ENCODE results near the gene BHLHE23. TPM values are rescaled to one million over a fixed set of nuclear protein-coding genes. Genes with fewer than 3 reads are reported as not detected.

BHLHE23 gene
- total RNA-seq, 1 donor from 2014 or later, result not detected

- intact Hi-C loops (cut with micrococcal nuclease), result no loop called here
- Mint-ChIP-seq H3K27me3 (ENCODE audit: insufficient read depth) (peaks cover 5% of the 10 kb centered on the region), H3K9me3 (no peaks in the 10 kb centered on the region), H3K36me3 (ENCODE audit: low read depth) (no peaks in the 10 kb centered on the region), H3K4me1 (ENCODE audit: low read depth) (no peaks in the 10 kb centered on the region), H3K4me3 (no peak overlapping the region), H3K27ac (no peak overlapping the region)
- DNase-seq (ENCODE audit: low spot score), result no peak
Observed at GRCh38 chr20:63026582-63027165, 19.9 kb upstream of the BHLHE23 start.

- no peaks in the 10 kb centered on the region for H3K4me1 Mint-ChIP-seq (ENCODE audit: low read depth)
- no peak overlapping the region for H3K27ac Mint-ChIP-seq
- intact Hi-C loops (cut with micrococcal nuclease), result no loop called here
- no peaks in the 10 kb centered on the region for H3K36me3 Mint-ChIP-seq (ENCODE audit: low read depth)
- H3K9me3 Mint-ChIP-seq, result no peaks in the 10 kb centered on the region
- no peak for DNase-seq (ENCODE audit: low spot score)
- peaks cover 5% of the 10 kb centered on the region for H3K27me3 Mint-ChIP-seq (ENCODE audit: insufficient read depth)
- no peak overlapping the region for H3K4me3 Mint-ChIP-seq
Observed at GRCh38 chr20:63025534-63026331, 19.0 kb upstream of the BHLHE23 start.

GRCh38 chr20:63024573-63025392 is 18.0 kb upstream of the BHLHE23 start:
- Mint-ChIP-seq H3K4me3 (no peak overlapping the region), H3K36me3 (ENCODE audit: low read depth) (no peaks in the 10 kb centered on the region), H3K4me1 (ENCODE audit: low read depth) (no peaks in the 10 kb centered on the region), H3K9me3 (no peaks in the 10 kb centered on the region), H3K27ac (no peak overlapping the region), H3K27me3 (ENCODE audit: insufficient read depth) (peaks cover 5% of the 10 kb centered on the region)
- intact Hi-C loops (cut with micrococcal nuclease), result no loop called here
- no peak for DNase-seq (ENCODE audit: low spot score)

- no peaks in the 10 kb centered on the region for H3K4me1 Mint-ChIP-seq (ENCODE audit: low read depth)
- peaks cover 5% of the 10 kb centered on the region for H3K27me3 Mint-ChIP-seq (ENCODE audit: insufficient read depth)
- H3K4me3 Mint-ChIP-seq, result no peak overlapping the region
- intact Hi-C loops (cut with micrococcal nuclease), result no loop called here
- H3K9me3 Mint-ChIP-seq, result no peaks in the 10 kb centered on the region
- no peaks in the 10 kb centered on the region for H3K36me3 Mint-ChIP-seq (ENCODE audit: low read depth)
- H3K27ac Mint-ChIP-seq, result no peak overlapping the region
- no peak for DNase-seq (ENCODE audit: low spot score)
Observed at GRCh38 chr20:63023936-63024571, 17.3 kb upstream of the BHLHE23 start.

GRCh38 chr20:63023071-63023935 is 16.5 kb upstream of the BHLHE23 start:
- no peaks in the 10 kb centered on the region for H3K4me1 Mint-ChIP-seq (ENCODE audit: low read depth)
- intact Hi-C loops (cut with micrococcal nuclease), result no loop called here
- peaks cover 5% of the 10 kb centered on the region for H3K27me3 Mint-ChIP-seq (ENCODE audit: insufficient read depth)
- H3K27ac Mint-ChIP-seq, result no peak overlapping the region
- H3K4me3 Mint-ChIP-seq, result no peak overlapping the region
- DNase-seq (ENCODE audit: low spot score), result no peak
- no peaks in the 10 kb centered on the region for H3K9me3 Mint-ChIP-seq
- no peaks in the 10 kb centered on the region for H3K36me3 Mint-ChIP-seq (ENCODE audit: low read depth)

- Mint-ChIP-seq H3K4me3 (no peak overlapping the region), H3K36me3 (ENCODE audit: low read depth) (no peaks in the 10 kb centered on the region), H3K27ac (no peak overlapping the region), H3K4me1 (ENCODE audit: low read depth) (no peaks in the 10 kb centered on the region), H3K9me3 (no peaks in the 10 kb centered on the region), H3K27me3 (ENCODE audit: insufficient read depth) (peaks cover 3% of the 10 kb centered on the region)
- no peak for DNase-seq (ENCODE audit: low spot score)
- intact Hi-C loops (cut with micrococcal nuclease), result no loop called here
Observed at GRCh38 chr20:63022501-63022900, 15.7 kb upstream of the BHLHE23 start.

- no peak for DNase-seq (ENCODE audit: low spot score)
- Mint-ChIP-seq H3K9me3 (no peaks in the 10 kb centered on the region), H3K36me3 (ENCODE audit: low read depth) (no peaks in the 10 kb centered on the region), H3K27ac (no peak overlapping the region), H3K27me3 (ENCODE audit: insufficient read depth) (peaks cover under 1% of the 10 kb centered on the region), H3K4me3 (no peak overlapping the region), H3K4me1 (ENCODE audit: low read depth) (no peaks in the 10 kb centered on the region)
- intact Hi-C loops (cut with micrococcal nuclease), result no loop called here
Observed at GRCh38 chr20:63021356-63022321, 14.9 kb upstream of the BHLHE23 start.

GRCh38 chr20:63020681-63021080 is 13.9 kb upstream of the BHLHE23 start:
- Mint-ChIP-seq H3K9me3 (no peaks in the 10 kb centered on the region), H3K4me1 (ENCODE audit: low read depth) (no peaks in the 10 kb centered on the region), H3K27me3 (ENCODE audit: insufficient read depth) (peaks cover 4% of the 10 kb centered on the region), H3K4me3 (no peak overlapping the region), H3K36me3 (ENCODE audit: low read depth) (no peaks in the 10 kb centered on the region), H3K27ac (no peak overlapping the region)
- no peak for DNase-seq (ENCODE audit: low spot score)
- intact Hi-C loops (cut with micrococcal nuclease), result no loop called here

- Mint-ChIP-seq H3K27me3 (ENCODE audit: insufficient read depth) (peaks cover 22% of the 10 kb centered on the region), H3K4me3 (no peak overlapping the region), H3K36me3 (ENCODE audit: low read depth) (peaks cover 5% of the 10 kb centered on the region), H3K4me1 (ENCODE audit: low read depth) (no peaks in the 10 kb centered on the region), H3K9me3 (peaks cover 13% of the 10 kb centered on the region), H3K27ac (no peak overlapping the region)
- intact Hi-C loops (cut with micrococcal nuclease), result no loop called here
- no peak for DNase-seq (ENCODE audit: low spot score)
Observed at GRCh38 chr20:63017826-63018411, 11.2 kb upstream of the BHLHE23 start.

- intact Hi-C loops (cut with micrococcal nuclease), result no loop called here
- no peaks in the 10 kb centered on the region for H3K4me1 Mint-ChIP-seq (ENCODE audit: low read depth)
- peaks cover 5% of the 10 kb centered on the region for H3K36me3 Mint-ChIP-seq (ENCODE audit: low read depth)
- H3K27ac Mint-ChIP-seq, result no peak overlapping the region
- no peak for DNase-seq (ENCODE audit: low spot score)
- peaks cover 28% of the 10 kb centered on the region for H3K27me3 Mint-ChIP-seq (ENCODE audit: insufficient read depth)
- peaks cover 17% of the 10 kb centered on the region for H3K9me3 Mint-ChIP-seq
- H3K4me3 Mint-ChIP-seq, result no peak overlapping the region
Observed at GRCh38 chr20:63017076-63017825, 10.5 kb upstream of the BHLHE23 start.
